PC-3 (cell line): ENCODE results near the gene DISC1. TPM values are rescaled to one million over a fixed set of nuclear protein-coding genes. Genes with fewer than 3 reads are reported as not detected.

Source experiments
- ATAC-seq: fragments of 200-7000 bp; cut with Tn5 transposase; 2 replicates; pipeline ENCODE4 v1.9.1; 2020; ENCODE audit warnings: mild to moderate bottlenecking, moderate library complexity
- BruUV-seq: library from RNA; stranded (reverse); fragments of 400-500 nt; replicated peaks from 2 replicates; lab custom pipeline; 2021; lab: Mats Ljungman, UMichigan
- CTCF ChIA-PET: fragments of 300-600 bp; sonication (Branson Sonifier 250); formaldehyde crosslinking; loops from one replicate; lab custom pipeline; 2022; ENCODE audit warnings: antibody characterized with exemption; lab: Charles Lee
- POLR2A ChIA-PET: fragments of 300-600 bp; sonication (Branson Sonifier 250); formaldehyde crosslinking; loops from one replicate; lab custom pipeline; 2022; ENCODE audit warnings: antibody characterized with exemption; ENCODE audit not compliant: unreplicated experiment; lab: Charles Lee
- DNase-seq: peaks from one replicate; pipeline ENCODE4 v3.0.0-alpha.2; 2015
- H2AFZ ChIP-seq: fragments of 300-600 bp; sonication (generic); 2 replicates; pipeline ENCODE4 v1.6.0; 2016; ENCODE audit warnings: antibody characterized with exemption, low read length
- H3F3A ChIP-seq: fragments of 300-600 bp; sonication (generic); one replicate; pipeline ENCODE4 v1.6.0; 2017; ENCODE audit warnings: antibody characterized with exemption, low read length, control low read depth, mild to moderate bottlenecking; ENCODE audit not compliant: unreplicated experiment
- H3K27ac ChIP-seq: fragments of 300-600 bp; sonication (generic); 2 replicates; pipeline ENCODE4 v1.5.1; 2016; ENCODE audit warnings: mild to moderate bottlenecking, low read length
- H3K27me3 ChIP-seq: fragments of 300-600 bp; sonication (generic); 2 replicates; pipeline ENCODE4 v1.6.1; 2016; ENCODE audit warnings: low read length, mixed read lengths
- H3K36me3 ChIP-seq: fragments of 300-600 bp; sonication (generic); 2 replicates; pipeline ENCODE4 v1.6.1; 2016; ENCODE audit warnings: low read depth, mixed run types, low read length, mixed read lengths
- H3K4me1 ChIP-seq: fragments of 300-600 bp; sonication (generic); 2 replicates; pipeline ENCODE4 v1.5.1; 2016; ENCODE audit warnings: low read length; ENCODE audit not compliant: insufficient read depth
- H3K4me2 ChIP-seq: fragments of 300-600 bp; sonication (generic); 2 replicates; pipeline ENCODE4 v1.6.0; 2016; ENCODE audit warnings: low read length
- H3K4me3 ChIP-seq: fragments of 300-600 bp; sonication (generic); 2 replicates; pipeline ENCODE4 v1.5.1; 2016; ENCODE audit warnings: mild to moderate bottlenecking, low read length, mixed read lengths
- H3K79me2 ChIP-seq: fragments of 300-600 bp; sonication (generic); 2 replicates; pipeline ENCODE4 v1.6.1; 2017; ENCODE audit warnings: low read length, mixed read lengths
- H3K9ac ChIP-seq: fragments of 300-600 bp; sonication (generic); 2 replicates; pipeline ENCODE4 v1.6.0; 2016; ENCODE audit warnings: mild to moderate bottlenecking, low read length
- H3K9me2 ChIP-seq: fragments of 300-600 bp; sonication (generic); replicated peaks from 2 replicates; pipeline ENCODE4 v1.6.1; 2016; ENCODE audit warnings: mixed run types, low read length, mixed read lengths
- H3K9me3 ChIP-seq: fragments of 300-600 bp; sonication (generic); 2 replicates; pipeline ENCODE4 v1.6.1; 2016; ENCODE audit warnings: low read length, mixed read lengths
- H4K20me1 ChIP-seq: fragments of 300-600 bp; sonication (generic); 2 replicates; pipeline ENCODE4 v1.6.1; 2016; ENCODE audit warnings: low read length, mixed read lengths
- CTCF ChIP-seq: fragments of 300-600 bp; sonication (generic); conservative IDR thresholded peaks from 2 replicates; pipeline ENCODE4 v1.5.1; 2017; ENCODE audit warnings: antibody characterized with exemption, low read depth, mild to moderate bottlenecking, low read length
- EZH2 ChIP-seq: fragments of 300-600 bp; sonication (generic); IDR thresholded peaks from one replicate; pipeline ENCODE4 v1.6.1; 2017; ENCODE audit warnings: antibody characterized with exemption, mild to moderate bottlenecking, low read length; ENCODE audit not compliant: unreplicated experiment
- EZH2phosphoT487 ChIP-seq: fragments of 300-600 bp; sonication (generic); IDR thresholded peaks from 2 replicates; pipeline ENCODE4 v1.6.1; 2018; ENCODE audit warnings: mild to moderate bottlenecking, antibody characterized with exemption, low read length, borderline replicate concordance
- intact Hi-C: fragments of 100-400 bp; cut with micrococcal nuclease; formaldehyde crosslinking; loops from 2 replicates; pipeline ENCODE4 v1.9.0; 2023
- total RNA-seq: library from RNA; depleted of rRNA; stranded (reverse); fragments of >200 nt; gene quantifications from 2 replicates; pipeline ENCODE4 v1.2.3, GENCODE V29; 2014

The DISC1 gene
- total RNA-seq, 1 experiment from 2014 or later: 3.4 TPM

- DNase-seq (no peak), ATAC-seq (no peak)
- Histone ChIP-seq H3K27me3 (no peaks in the 10 kb centered on the region), H4K20me1 (no peaks in the 10 kb centered on the region), H3K9me3 (no peaks in the 10 kb centered on the region), H3K27ac (no peak overlapping the region), H3K4me1 (no peaks in the 10 kb centered on the region), H2AFZ (no peak overlapping the region), H3F3A (no peaks in the 10 kb centered on the region), H3K4me2 (no peak overlapping the region), H3K79me2 (no peaks in the 10 kb centered on the region), H3K9me2 (no peaks in the 10 kb centered on the region), H3K4me3 (no peak overlapping the region), H3K9ac (no peak overlapping the region), H3K36me3 (no peaks in the 10 kb centered on the region)
- ChIA-PET CTCF (no interaction called here), POLR2A (no interaction called here)
- no TSS peak for BruUV-seq
- intact Hi-C loops: loop anchor here (10.0 kb wide), 1 partner anchor 606 kb away; no protein-coding TSS in a partner anchor
- TF ChIP-seq CTCF (no peak), EZH2 (no peak)
Measured at GRCh38 chr1:232019026-232019340, 392.4 kb downstream of the DISC1 start.

- Histone ChIP-seq H3K27me3 (no peaks in the 10 kb centered on the region), H3K27ac (no peak overlapping the region), H3K4me1 (no peaks in the 10 kb centered on the region), H4K20me1 (no peaks in the 10 kb centered on the region), H3K9me3 (no peaks in the 10 kb centered on the region), H3K9me2 (no peaks in the 10 kb centered on the region), H3K4me2 (no peak overlapping the region), H3K36me3 (no peaks in the 10 kb centered on the region), H3K9ac (no peak overlapping the region), H3K4me3 (no peak overlapping the region), H3F3A (no peaks in the 10 kb centered on the region), H2AFZ (no peak overlapping the region), H3K79me2 (no peaks in the 10 kb centered on the region)
- no TSS peak for BruUV-seq
- ChIA-PET POLR2A (no interaction called here), CTCF (no interaction called here)
- intact Hi-C loops: no loop called here
- no peak for TF ChIP-seq EZH2
- no peak for TF ChIP-seq EZH2phosphoT487
- TF ChIP-seq CTCF: no peak
- DNase-seq (no peak), ATAC-seq (no peak)
Measured at GRCh38 chr1:232020352-232020751, 393.8 kb downstream of the DISC1 start.

- H3K4me2 ChIP-seq: no peak overlapping the region
- no peak overlapping the region for H3K27ac ChIP-seq
- no peak overlapping the region for H3K4me3 ChIP-seq
- no peaks in the 10 kb centered on the region for H3K9me2 ChIP-seq
- H3F3A ChIP-seq: no peaks in the 10 kb centered on the region
- BruUV-seq: no TSS peak
- H2AFZ ChIP-seq: no peak overlapping the region
- H3K79me2 ChIP-seq: no peaks in the 10 kb centered on the region
- no peak for ATAC-seq
- no peaks in the 10 kb centered on the region for H3K36me3 ChIP-seq
- no peaks in the 10 kb centered on the region for H3K27me3 ChIP-seq
- intact Hi-C loops: no loop called here
- no peak for TF ChIP-seq EZH2phosphoT487
- CTCF ChIA-PET: interaction anchor here (0.9 kb wide), 1 partner anchor 598 kb away, joined by 3 read pairs; no protein-coding TSS in a partner anchor
- DNase-seq: no peak
- H3K9me3 ChIP-seq: no peaks in the 10 kb centered on the region
- POLR2A ChIA-PET: no interaction called here
- H3K9ac ChIP-seq: no peak overlapping the region
- H4K20me1 ChIP-seq: no peaks in the 10 kb centered on the region
- H3K4me1 ChIP-seq: no peaks in the 10 kb centered on the region
Measured at GRCh38 chr1:232029315-232029714, 402.7 kb downstream of the DISC1 start.
